HepG2 (cell line): ENCODE data around the gene CES1. TPM values are rescaled to one million over a fixed set of nuclear protein-coding genes. Genes with fewer than 3 reads are reported as not detected.

Experiments used
- ARID4A ChIP-seq: sonication (generic); formaldehyde crosslinking; IDR thresholded peaks from 2 replicates; pipeline ENCODE4 v1.5.0; 2020; ENCODE audit warnings: mild to moderate bottlenecking, missing genetic modification reagents, borderline replicate concordance
- DMTF1 ChIP-seq: sonication (generic); formaldehyde crosslinking; IDR thresholded peaks from 2 replicates; pipeline ENCODE4 v1.4.0; 2020; ENCODE audit warnings: mild to moderate bottlenecking, missing genetic modification reagents
- HNF1A ChIP-seq, 2 experiments: sonication (generic) in 1 of 2; formaldehyde crosslinking in 1 of 2; IDR thresholded peaks; 2 replicates each; pipeline versions ENCODE4 v1.4.0 to v1.6.1; 2016 to 2020; ENCODE audit warnings: borderline replicate concordance in 1 of 2, low read depth in 1 of 2, mild to moderate bottlenecking in 1 of 2, missing genetic modification reagents in 1 of 2
- NFKB2 ChIP-seq: sonication (generic); formaldehyde crosslinking; IDR thresholded peaks from 2 replicates; pipeline ENCODE4 v1.4.0; 2020; ENCODE audit warnings: missing genetic modification reagents, borderline replicate concordance
- NR0B2 ChIP-seq: sonication (generic); formaldehyde crosslinking; IDR thresholded peaks from 2 replicates; pipeline ENCODE4 v1.4.0; 2020; ENCODE audit warnings: mild to moderate bottlenecking, missing genetic modification reagents
- RBM39 ChIP-seq: fragments of 200-400 bp; formaldehyde crosslinking; IDR thresholded peaks from one replicate; pipeline ENCODE4 v1.6.1; 2018; ENCODE audit warnings: antibody characterized with exemption, mild to moderate bottlenecking, low read depth, low read length; ENCODE audit not compliant: poor library complexity, severe bottlenecking
- TRIM24 ChIP-seq: sonication (generic); formaldehyde crosslinking; IDR thresholded peaks from 2 replicates; pipeline ENCODE4 v1.8.0; 2022; ENCODE audit warnings: mild to moderate bottlenecking, missing genetic modification reagents
- UBTF ChIP-seq: sonication (generic); formaldehyde crosslinking; IDR thresholded peaks from 2 replicates; pipeline ENCODE4 v1.4.0; 2020; ENCODE audit warnings: mild to moderate bottlenecking, missing genetic modification reagents
- polyA plus RNA-seq, 8 experiments: library from polyadenylated mRNA; depleted of rRNA in 3 of 8; stranded (reverse) in 7 of 8; unstranded in 1 of 8; fragments of >200 nt; fragmentation: Illumina TruSeq in 4 of 8; extraction: Trizol in 4 of 8; gene quantifications; 2 replicates each; pipeline versions ENCODE4 v1.2.1 to v1.2.3, GENCODE V29; 2011 to 2016; ENCODE audit warnings: low read depth in 4 of 8, missing spikeins in 1 of 8, mixed read lengths in 1 of 8; ENCODE audit not compliant: insufficient read depth in 1 of 8
- total RNA-seq, 5 experiments: library from RNA; depleted of rRNA; stranded (reverse); fragments of >200 nt; fragmentation: Illumina TruSeq; extraction: Trizol; gene quantifications; 2 replicates each; pipeline ENCODE4 v1.2.3, GENCODE V29; 2016; ENCODE audit warnings: low read depth in 1 of 5

The CES1 gene
- total and polyA plus RNA-seq, 2 of the 13 experiments (the other 11 are each of a cell fraction or from before 2014, with no cell fraction given), result 136 to 198 TPM

- TF ChIP-seq ARID4A (CRISPR knock-in tag) (peak; percentile 79), NFKB2 (no peak; the same call in 1 of the 2 replicates), HNF1A (IDR thresholded peaks at IDR 0.05; ENCODE audit: low read depth) (peak; percentile 62), HNF1A (CRISPR knock-in tag; IDR thresholded peaks at IDR 0.05; ENCODE audit: borderline replicate concordance) (no peak; the same call in 1 of the 2 replicates), TRIM24 (CRISPR knock-in tag) (peak; percentile 74; the same call in 1 of the 2 replicates), DMTF1 (CRISPR knock-in tag) (no peak), RBM39 (peak; percentile 52), NR0B2 (CRISPR knock-in tag) (0 out of 2 replicates have a peak, but pooled peaks have one; percentile 50), UBTF (peak; percentile 15; the same call in 1 of the 2 replicates)
Measured at GRCh38 chr16:55832773-55833691, at the start of gene CES1 (continued).
